LNCAP (cell line): ENCODE results near the gene USP40.

ENCODE experiments used
- CTCF ChIP-seq: fragments of 450-650 bp; IDR thresholded peaks from 2 replicates; pipeline ENCODE4 v1.5.1; 2017; ENCODE audit warnings: mild to moderate bottlenecking

The USP40 gene

GRCh38 chr2:233456934-233457333, 109.6 kb downstream of the USP40 start:
- no peak for TF ChIP-seq CTCF

- no peak for TF ChIP-seq CTCF
Measured at GRCh38 chr2:233456111-233456510, 110.5 kb downstream of the USP40 start.

DNA sequence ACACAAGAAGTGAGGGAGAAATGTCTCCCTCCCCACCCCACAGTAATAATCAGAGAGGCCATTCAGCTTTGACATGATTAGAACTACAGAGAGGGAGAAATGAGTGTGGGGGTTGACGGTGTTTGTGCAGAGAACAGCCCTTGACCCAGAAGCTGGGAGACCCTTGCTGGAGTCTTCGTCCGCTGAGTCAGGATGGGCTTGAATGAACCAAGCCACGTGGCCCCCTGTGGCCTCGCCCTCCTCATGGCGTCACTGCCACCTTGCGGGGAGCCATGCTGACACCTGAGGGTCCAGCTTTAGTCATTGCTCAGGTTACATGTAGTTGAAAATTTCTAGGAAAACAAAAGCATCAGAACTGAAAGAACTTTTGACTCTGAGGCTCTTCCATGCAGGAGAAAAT, 111.1 kb downstream of the USP40 start:
- no peak for TF ChIP-seq CTCF

DNA sequence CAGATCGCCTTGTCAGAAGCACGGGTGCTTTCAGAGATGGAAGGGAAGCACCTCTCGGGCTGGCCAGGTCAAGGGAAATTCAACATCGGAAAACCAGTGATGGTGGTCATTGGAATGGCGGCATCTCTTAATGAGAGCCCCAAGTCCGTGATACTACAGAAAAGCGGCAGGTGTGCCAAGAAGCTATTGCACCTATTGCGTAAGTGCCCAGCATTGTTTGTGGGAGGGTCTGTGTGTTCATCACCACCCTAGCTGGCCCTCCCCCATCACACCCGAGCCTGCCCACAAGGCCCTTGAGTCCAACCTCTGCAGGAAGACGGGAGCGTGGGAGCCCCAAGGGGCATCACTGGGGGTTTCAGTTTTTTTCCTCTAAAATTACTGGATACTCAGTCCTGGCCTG, 111.6 kb downstream of the USP40 start:
- no peak for TF ChIP-seq CTCF

- TF ChIP-seq CTCF, result no peak
Measured at GRCh38 chr2:233453916-233454315, 112.7 kb downstream of the USP40 start.

GRCh38 chr2:233453111-233453915, 113.3 kb downstream of the USP40 start:
- no peak for TF ChIP-seq CTCF

- no peak for TF ChIP-seq CTCF
Measured at GRCh38 chr2:233451950-233452349, 114.6 kb downstream of the USP40 start.
